LNCaP clone FGC (cell line): ENCODE data around the gene GRIK4.

Experiments used
- DNase-seq: peaks from one replicate; pipeline ENCODE4 v3.0.0-alpha.2; 2011; ENCODE audit warnings: low read depth
- H3K4me3 ChIP-seq: 2 replicates; pipeline ENCODE4 v1.5.1; 2011; ENCODE audit warnings: mild to moderate bottlenecking, low read depth, low read length, control low read depth
- CTCF ChIP-seq: IDR thresholded peaks from 2 replicates; pipeline ENCODE4 v1.5.1; 2012; ENCODE audit warnings: mild to moderate bottlenecking; ENCODE audit not compliant: control insufficient read depth, insufficient read depth; ENCODE audit errors: extremely low read depth

Gene GRIK4

GRCh38 chr11:120675171-120675570 lies 163.6 kb downstream of the GRIK4 start:
- H3K4me3 ChIP-seq, result no peak overlapping the region
- TF ChIP-seq CTCF, result no peak
- no peak for DNase-seq

DNA sequence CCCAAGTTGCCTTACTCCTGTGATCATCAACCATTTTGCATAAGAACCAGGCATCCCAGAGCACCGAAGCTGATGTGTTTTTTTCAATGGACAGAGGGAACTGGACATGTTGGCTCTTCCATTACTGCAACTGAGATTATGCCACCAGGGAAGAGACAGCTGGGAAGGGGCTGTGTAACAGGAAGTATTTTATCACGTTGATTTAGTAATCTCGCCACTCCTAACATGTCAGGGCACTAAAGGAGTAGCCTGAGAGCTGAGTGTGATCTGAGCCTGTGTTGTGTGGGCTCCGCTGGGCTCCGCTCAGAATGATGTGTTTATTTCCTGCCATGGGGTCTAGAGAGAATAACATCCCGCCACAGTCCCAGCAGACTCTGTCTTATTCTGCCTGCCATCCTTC lies 165.4 kb downstream of the GRIK4 start:
- no peak overlapping the region for H3K4me3 ChIP-seq
- no peak for TF ChIP-seq CTCF
- no peak for DNase-seq

DNA sequence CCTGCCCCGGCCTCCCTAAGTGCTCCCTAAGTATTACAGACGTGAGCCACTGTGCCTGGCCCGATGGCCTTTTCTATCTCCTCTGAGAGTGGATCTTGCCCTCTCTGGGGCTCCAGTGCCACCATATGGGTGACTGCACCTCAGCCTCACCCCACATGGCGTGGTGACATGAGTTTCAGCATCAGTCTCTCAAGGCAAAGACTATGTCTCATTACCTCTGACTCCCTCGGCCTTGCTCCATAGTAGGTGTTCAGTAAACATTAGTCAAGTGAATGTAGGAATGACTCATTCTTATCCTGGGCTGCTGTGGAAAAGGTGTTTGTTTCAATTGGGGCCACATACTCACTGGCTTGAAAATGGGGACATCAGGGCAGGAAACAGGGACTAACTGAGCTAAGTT lies 168.8 kb downstream of the GRIK4 start:
- no peak for TF ChIP-seq CTCF
- H3K4me3 ChIP-seq, result no peak overlapping the region
- no peak for DNase-seq

DNA sequence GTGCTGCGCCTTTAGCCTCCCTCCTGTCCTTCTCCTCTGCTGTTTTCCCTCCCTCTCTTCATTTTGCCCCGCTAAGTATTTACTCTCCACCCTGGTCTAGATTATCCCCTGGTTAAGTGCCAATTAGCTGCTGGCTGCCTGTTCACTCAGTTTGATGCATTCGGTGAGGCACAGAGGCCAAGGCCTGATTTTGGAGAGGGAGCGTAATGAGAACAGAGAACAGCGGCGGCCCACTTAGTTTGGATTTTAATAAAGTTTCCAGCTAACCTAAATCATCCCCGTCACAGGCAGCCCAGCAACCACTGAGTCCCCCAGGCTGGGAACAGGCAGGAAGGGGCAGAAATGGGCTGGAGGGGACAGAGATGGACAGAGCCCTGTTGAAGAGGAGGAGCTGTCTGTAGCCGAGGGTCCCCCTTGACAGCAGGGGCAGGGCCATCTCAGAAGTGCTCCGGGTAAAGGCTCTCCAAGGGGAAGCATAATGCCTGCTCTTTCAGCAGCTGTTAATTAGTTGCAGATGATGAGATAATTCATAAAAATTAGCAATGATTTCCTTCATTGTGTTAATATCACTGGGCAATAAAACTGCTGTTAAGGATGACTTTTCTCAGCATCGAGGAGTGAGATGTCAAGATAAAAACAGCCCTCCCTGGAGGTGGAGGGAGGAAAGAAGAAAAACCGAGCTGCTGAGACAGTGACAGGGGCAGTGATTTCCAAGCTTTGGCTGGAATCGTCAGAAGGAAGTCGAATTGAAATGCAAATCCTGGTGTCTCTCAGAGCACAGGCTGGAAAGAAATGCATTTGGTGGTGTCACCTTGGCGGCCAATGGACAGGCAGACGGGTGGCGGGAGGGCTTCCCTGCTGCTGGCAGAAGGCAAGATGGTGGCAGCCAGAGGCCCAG lies 170.1 kb downstream of the GRIK4 start:
- DNase-seq, result no peak
- no peak for TF ChIP-seq CTCF

GRCh38 chr11:120682332-120682649 lies 170.7 kb downstream of the GRIK4 start:
- no peak overlapping the region for H3K4me3 ChIP-seq
- TF ChIP-seq CTCF, result no peak
- no peak for DNase-seq

More for the DNA sequence above, 170.1 kb downstream of the GRIK4 start:
- no peak overlapping the region for H3K4me3 ChIP-seq

DNA sequence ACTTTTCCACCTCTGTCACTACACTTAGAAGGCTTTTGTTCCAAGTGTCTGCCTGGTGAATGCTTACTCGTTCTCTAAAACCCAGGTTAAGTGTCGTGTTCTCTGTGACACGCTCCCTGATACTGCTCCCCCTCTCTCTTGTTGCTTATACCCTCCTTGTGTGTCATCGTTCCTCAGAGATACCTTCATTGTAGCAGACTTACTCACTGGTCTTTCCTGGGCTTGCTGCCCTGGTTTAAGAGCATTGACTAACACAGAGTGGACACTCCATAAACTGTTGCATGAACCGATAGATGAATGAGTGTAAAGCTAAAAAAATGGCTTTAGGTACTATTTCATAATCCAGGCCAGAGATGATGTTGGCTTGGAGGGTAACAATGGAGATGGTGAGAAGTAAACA lies 171.3 kb downstream of the GRIK4 start:
- TF ChIP-seq CTCF, result no peak
- DNase-seq, result no peak
- no peak overlapping the region for H3K4me3 ChIP-seq

DNA sequence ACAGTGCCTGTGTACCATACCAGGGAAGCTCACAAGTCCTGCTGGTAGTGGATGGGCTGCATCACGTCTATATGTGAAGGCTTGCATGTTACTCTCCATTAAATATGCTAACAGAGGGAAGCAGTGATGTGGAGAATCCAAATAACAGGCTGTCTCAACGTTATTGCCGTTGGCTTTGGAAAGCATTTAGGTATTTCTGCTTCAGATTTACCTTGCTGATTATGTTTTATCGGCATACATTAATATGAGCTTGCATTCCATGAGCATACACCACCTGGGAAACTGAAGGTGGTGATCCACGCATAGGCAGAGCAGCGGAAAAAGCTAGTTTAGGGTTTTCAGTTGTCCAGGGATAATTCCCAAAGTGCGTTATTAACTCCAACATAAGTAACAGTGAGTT lies 175.0 kb downstream of the GRIK4 start:
- no peak for TF ChIP-seq CTCF
- H3K4me3 ChIP-seq, result no peak overlapping the region
- DNase-seq, result no peak
